Astrocyte (in vitro differentiated cells and primary cell): ENCODE data around the gene RHOC. TPM values are rescaled to one million over a fixed set of nuclear protein-coding genes. Genes with fewer than 3 reads are reported as not detected.

Experiments used
- DNase-seq: peaks from one replicate; pipeline ENCODE4 v3.0.0-alpha.2; 2010; ENCODE audit warnings: low read depth
- FAIRE-seq: peaks from 2 replicates; lab custom pipeline; 2011; peaks lifted over from hg19 to GRCh38; lab: Jason Lieb, UNC
- H2AFZ ChIP-seq: 2 replicates; pipeline ENCODE4 v1.6.0; 2012; ENCODE audit warnings: low read depth, low read length, inconsistent platforms
- H3K27ac ChIP-seq: 2 replicates; pipeline ENCODE4 v1.5.1; 2011; ENCODE audit warnings: low read depth, low read length, inconsistent platforms
- H3K27me3 ChIP-seq: 2 replicates; pipeline ENCODE4 v1.6.0; 2011; ENCODE audit warnings: low read length, inconsistent platforms; ENCODE audit not compliant: insufficient read depth
- H3K36me3 ChIP-seq: 2 replicates; pipeline ENCODE4 v1.5.1; 2011; ENCODE audit warnings: low read length, inconsistent platforms; ENCODE audit not compliant: insufficient read depth
- H3K4me1 ChIP-seq: 2 replicates; pipeline ENCODE4 v1.5.1; 2011; ENCODE audit warnings: low read length, inconsistent platforms; ENCODE audit not compliant: insufficient read depth
- H3K4me2 ChIP-seq: 2 replicates; pipeline ENCODE4 v1.6.0; 2012; ENCODE audit warnings: low read length, inconsistent platforms
- H3K4me3 ChIP-seq: 2 replicates; pipeline ENCODE4 v1.5.1; 2011; ENCODE audit warnings: low read depth, mild to moderate bottlenecking, low read length, inconsistent platforms; ENCODE audit not compliant: insufficient read depth
- H3K79me2 ChIP-seq: 2 replicates; pipeline ENCODE4 v1.6.0; 2012; ENCODE audit warnings: mild to moderate bottlenecking, low read length, inconsistent platforms; ENCODE audit not compliant: insufficient read depth
- H3K9ac ChIP-seq: 2 replicates; pipeline ENCODE4 v1.6.0; 2012; ENCODE audit warnings: mild to moderate bottlenecking, low read length, inconsistent platforms
- H3K9me3 ChIP-seq: 2 replicates; pipeline ENCODE4 v1.5.1; 2012; ENCODE audit warnings: low read depth, mild to moderate bottlenecking, low read length, inconsistent platforms; ENCODE audit not compliant: insufficient read depth
- H4K20me1 ChIP-seq: 2 replicates; pipeline ENCODE4 v1.6.0; 2012; ENCODE audit warnings: low read length, inconsistent platforms; ENCODE audit not compliant: insufficient read depth
- H3K27ac Mint-ChIP-seq: one replicate; pipeline ENCODE4 v1.8.0; 2021; ENCODE audit warnings: mild to moderate bottlenecking, mixed read lengths; ENCODE audit not compliant: unreplicated experiment
- H3K27me3 Mint-ChIP-seq: one replicate; pipeline ENCODE4 v1.8.0; 2021; ENCODE audit warnings: low read depth, mixed read lengths; ENCODE audit not compliant: unreplicated experiment
- H3K36me3 Mint-ChIP-seq: one replicate; pipeline ENCODE4 v1.8.0; 2021; ENCODE audit warnings: low read depth, mixed read lengths; ENCODE audit not compliant: unreplicated experiment
- H3K4me1 Mint-ChIP-seq: one replicate; pipeline ENCODE4 v1.8.0; 2021; ENCODE audit warnings: low read depth, mixed read lengths; ENCODE audit not compliant: unreplicated experiment
- H3K4me3 Mint-ChIP-seq: one replicate; pipeline ENCODE4 v1.8.0; 2021; ENCODE audit warnings: mild to moderate bottlenecking, moderate library complexity, mixed read lengths; ENCODE audit not compliant: unreplicated experiment
- H3K9me3 Mint-ChIP-seq: one replicate; pipeline ENCODE4 v1.8.0; 2021; ENCODE audit warnings: mild to moderate bottlenecking, mixed read lengths; ENCODE audit not compliant: unreplicated experiment
- EZH2 ChIP-seq: IDR thresholded peaks from 2 replicates; pipeline ENCODE4 v1.6.1; 2012; ENCODE audit warnings: mild to moderate bottlenecking, low read length, inconsistent platforms; ENCODE audit not compliant: insufficient read depth
- total RNA-seq: library from RNA; stranded (reverse); gene quantifications from 2 replicates; pipeline ENCODE4 v1.2.1, GENCODE V29; 2021
- TF ChIP-seq, protein P1 (sequence below): IDR thresholded peaks from 2 replicates; pipeline ENCODE4 v1.5.1; 2011; ENCODE audit warnings: low read depth, mild to moderate bottlenecking, inconsistent platforms, low read length, moderate library complexity; ENCODE audit not compliant: insufficient read depth

The RHOC gene
- total RNA-seq, 1 donor from 2014 or later: 657 TPM

GRCh38 chr1:112713466-112714312 lies 6.8 kb upstream of the RHOC start:
- Histone ChIP-seq H4K20me1 (no peaks in the 10 kb centered on the region), H3K79me2 (no peaks in the 10 kb centered on the region), H3K27ac (no peak overlapping the region), H3K9ac (peak overlapping the region; percentile 54), H3K27me3 (peaks cover 2% of the 10 kb centered on the region), H3K36me3 (no peaks in the 10 kb centered on the region), H3K4me3 (peak overlapping the region; percentile 59), H2AFZ (peak overlapping the region; percentile 85), H3K9me3 (no peaks in the 10 kb centered on the region), H3K4me1 (peaks cover 23% of the 10 kb centered on the region), H3K4me2 (peak overlapping the region; percentile 90)
- Mint-ChIP-seq H3K4me1 (peaks cover 11% of the 10 kb centered on the region), H3K4me3 (peak overlapping the region; percentile 81), H3K9me3 (peaks cover 2% of the 10 kb centered on the region), H3K36me3 (peaks cover 7% of the 10 kb centered on the region), H3K27ac (no peak overlapping the region), H3K27me3 (peaks cover 7% of the 10 kb centered on the region)
- TF ChIP-seq, protein P1, sequence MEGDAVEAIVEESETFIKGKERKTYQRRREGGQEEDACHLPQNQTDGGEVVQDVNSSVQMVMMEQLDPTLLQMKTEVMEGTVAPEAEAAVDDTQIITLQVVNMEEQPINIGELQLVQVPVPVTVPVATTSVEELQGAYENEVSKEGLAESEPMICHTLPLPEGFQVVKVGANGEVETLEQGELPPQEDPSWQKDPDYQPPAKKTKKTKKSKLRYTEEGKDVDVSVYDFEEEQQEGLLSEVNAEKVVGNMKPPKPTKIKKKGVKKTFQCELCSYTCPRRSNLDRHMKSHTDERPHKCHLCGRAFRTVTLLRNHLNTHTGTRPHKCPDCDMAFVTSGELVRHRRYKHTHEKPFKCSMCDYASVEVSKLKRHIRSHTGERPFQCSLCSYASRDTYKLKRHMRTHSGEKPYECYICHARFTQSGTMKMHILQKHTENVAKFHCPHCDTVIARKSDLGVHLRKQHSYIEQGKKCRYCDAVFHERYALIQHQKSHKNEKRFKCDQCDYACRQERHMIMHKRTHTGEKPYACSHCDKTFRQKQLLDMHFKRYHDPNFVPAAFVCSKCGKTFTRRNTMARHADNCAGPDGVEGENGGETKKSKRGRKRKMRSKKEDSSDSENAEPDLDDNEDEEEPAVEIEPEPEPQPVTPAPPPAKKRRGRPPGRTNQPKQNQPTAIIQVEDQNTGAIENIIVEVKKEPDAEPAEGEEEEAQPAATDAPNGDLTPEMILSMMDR: no peak
- TF ChIP-seq EZH2: no peak
- FAIRE-seq: no peak
- DNase-seq: no peak

GRCh38 chr1:112712701-112713128 lies 5.8 kb upstream of the RHOC start:
- TF ChIP-seq, protein P1: no peak
- TF ChIP-seq EZH2: no peak
- Histone ChIP-seq H3K9ac (no peak overlapping the region), H2AFZ (no peak overlapping the region), H3K79me2 (no peaks in the 10 kb centered on the region), H3K4me2 (no peak overlapping the region), H4K20me1 (no peaks in the 10 kb centered on the region), H3K27ac (no peak overlapping the region), H3K4me3 (no peak overlapping the region), H3K36me3 (no peaks in the 10 kb centered on the region), H3K27me3 (peaks cover 2% of the 10 kb centered on the region), H3K4me1 (peaks cover 24% of the 10 kb centered on the region), H3K9me3 (no peaks in the 10 kb centered on the region)
- Mint-ChIP-seq H3K27me3 (peaks cover 5% of the 10 kb centered on the region), H3K36me3 (peaks cover 7% of the 10 kb centered on the region), H3K4me3 (peak overlapping the region; percentile 23), H3K27ac (no peak overlapping the region), H3K4me1 (peaks cover 12% of the 10 kb centered on the region), H3K9me3 (peaks cover 2% of the 10 kb centered on the region)
- FAIRE-seq: no peak
- no peak for DNase-seq

DNA sequence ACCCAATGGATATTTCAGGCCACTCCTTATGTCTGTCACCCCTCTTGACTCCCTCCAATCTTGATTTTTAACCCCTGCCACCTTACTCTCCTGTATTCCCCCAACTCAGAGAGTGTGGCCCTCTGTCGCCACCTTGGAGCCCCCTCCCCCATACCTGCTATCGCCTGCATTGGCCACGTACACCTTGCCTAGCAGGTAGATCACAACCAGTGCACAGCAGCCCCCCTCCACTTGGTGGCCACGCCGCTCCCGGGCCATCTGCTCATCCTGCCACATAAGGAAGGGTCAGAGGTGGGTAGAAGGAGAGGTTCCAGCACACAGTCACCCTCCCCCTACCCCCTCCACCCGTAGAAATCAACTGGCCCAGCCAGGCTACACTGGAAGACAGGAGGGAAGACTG lies 5.3 kb upstream of the RHOC start:
- H3K4me1 Mint-ChIP-seq: peaks cover 12% of the 10 kb centered on the region
- H2AFZ ChIP-seq: no peak overlapping the region
- no peak for TF ChIP-seq EZH2
- TF ChIP-seq, protein P1: no peak
- H3K4me1 ChIP-seq: peaks cover 27% of the 10 kb centered on the region
- peaks cover 2% of the 10 kb centered on the region for H3K9me3 Mint-ChIP-seq
- H3K27me3 ChIP-seq: peaks cover 2% of the 10 kb centered on the region
- H3K4me3 ChIP-seq: no peak overlapping the region
- FAIRE-seq: no peak
- H4K20me1 ChIP-seq: no peaks in the 10 kb centered on the region
- H3K27ac Mint-ChIP-seq: no peak overlapping the region
- peaks cover 7% of the 10 kb centered on the region for H3K36me3 Mint-ChIP-seq
- H3K9ac ChIP-seq: no peak overlapping the region
- no peaks in the 10 kb centered on the region for H3K79me2 ChIP-seq
- no peaks in the 10 kb centered on the region for H3K9me3 ChIP-seq
- H3K4me3 Mint-ChIP-seq: no peak overlapping the region
- peaks cover 5% of the 10 kb centered on the region for H3K27me3 Mint-ChIP-seq
- H3K27ac ChIP-seq: no peak overlapping the region
- no peak overlapping the region for H3K4me2 ChIP-seq
- no peak for DNase-seq
- no peaks in the 10 kb centered on the region for H3K36me3 ChIP-seq
